WTC11 (cell line): Measurements from ENCODE around the gene PAQR8. TPM values are rescaled to one million over a fixed set of nuclear protein-coding genes. Genes with fewer than 3 reads are reported as not detected.

Source experiments
- ATAC-seq: fragments of 200-7000 bp; cut with Tn5 transposase; 2 replicates; pipeline ENCODE4 v1.10.0; 2021; ENCODE audit warnings: mild to moderate bottlenecking, moderate library complexity
- CTCF ChIA-PET: fragments of 300-600 bp; sonication (Branson Sonifier 250); formaldehyde crosslinking; loops from one replicate; lab custom pipeline; 2021; ENCODE audit warnings: antibody characterized with exemption; lab: Charles Lee
- POLR2A ChIA-PET: fragments of 350-600 bp; sonication (Branson Sonifier 250); formaldehyde crosslinking; loops from one replicate; lab custom pipeline; 2021; ENCODE audit warnings: antibody characterized with exemption; lab: Charles Lee
- DNase-seq: peaks from one replicate; pipeline ENCODE4 v3.0.0; 2021; ENCODE audit warnings: low spot score
- H3K27ac Mint-ChIP-seq: 2 replicates; pipeline ENCODE4 v1.8.0; 2021; ENCODE audit warnings: mixed read lengths
- H3K27me3 Mint-ChIP-seq: 2 replicates; pipeline ENCODE4 v1.8.0; 2021; ENCODE audit warnings: low read depth, mild to moderate bottlenecking, moderate library complexity, mixed read lengths
- H3K36me3 Mint-ChIP-seq: 2 replicates; pipeline ENCODE4 v1.8.0; 2021; ENCODE audit warnings: mixed read lengths
- H3K4me1 Mint-ChIP-seq: 2 replicates; pipeline ENCODE4 v1.8.0; 2022; ENCODE audit warnings: mixed read lengths
- H3K4me3 Mint-ChIP-seq: 2 replicates; pipeline ENCODE4 v1.8.0; 2021; ENCODE audit warnings: mild to moderate bottlenecking, moderate library complexity, mixed read lengths
- H3K9me3 Mint-ChIP-seq: 2 replicates; pipeline ENCODE4 v1.8.0; 2021; ENCODE audit warnings: mixed read lengths
- CBFB ChIP-seq: sonication (generic); formaldehyde crosslinking; IDR thresholded peaks from 2 replicates; pipeline ENCODE4 v1.8.1; 2022; ENCODE audit warnings: mild to moderate bottlenecking, low read depth, missing genetic modification reagents
- CREB1 ChIP-seq: sonication (generic); formaldehyde crosslinking; IDR thresholded peaks from 2 replicates; pipeline ENCODE4 v1.8.0; 2023; ENCODE audit warnings: mild to moderate bottlenecking, missing genetic modification reagents
- MYBL2 ChIP-seq: sonication (generic); formaldehyde crosslinking; IDR thresholded peaks from 2 replicates; pipeline ENCODE4 v1.8.1; 2023; ENCODE audit warnings: mild to moderate bottlenecking, moderate library complexity, missing genetic modification reagents
- NFYB ChIP-seq: sonication (generic); formaldehyde crosslinking; conservative IDR thresholded peaks from 2 replicates; pipeline ENCODE4 v1.8.0; 2022; ENCODE audit warnings: low read depth, missing genetic modification reagents
- NR1H2 ChIP-seq: sonication (generic); formaldehyde crosslinking; IDR thresholded peaks from 2 replicates; pipeline ENCODE4 v1.9.0; 2021; ENCODE audit warnings: mild to moderate bottlenecking, moderate library complexity, missing genetic modification reagents
- RORB ChIP-seq: fragments of 250-450 bp; sonication (Bioruptor Pico); IDR thresholded peaks from 2 replicates; pipeline ENCODE4 v1.9.0; 2021; ENCODE audit warnings: mild to moderate bottlenecking
- SOX15 ChIP-seq: fragments of 250-450 bp; sonication (Bioruptor Pico); IDR thresholded peaks from 2 replicates; pipeline ENCODE4 v1.9.0; 2021; ENCODE audit warnings: mild to moderate bottlenecking
- ZNF121 ChIP-seq: sonication (generic); formaldehyde crosslinking; IDR thresholded peaks from 2 replicates; pipeline ENCODE4 v1.8.0; 2023; ENCODE audit warnings: missing genetic modification reagents
- ZNF232 ChIP-seq: sonication (generic); formaldehyde crosslinking; IDR thresholded peaks from 2 replicates; pipeline ENCODE4 v1.8.0; 2022; ENCODE audit warnings: mild to moderate bottlenecking, missing genetic modification reagents
- ZNF317 ChIP-seq: sonication (generic); formaldehyde crosslinking; IDR thresholded peaks from 2 replicates; pipeline ENCODE4 v1.8.1; 2023; ENCODE audit warnings: low read depth, mild to moderate bottlenecking, moderate library complexity, missing genetic modification reagents, borderline replicate concordance
- total RNA-seq: library from RNA; stranded (reverse); gene quantifications from 3 replicates; pipeline ENCODE4 v1.2.3, GENCODE V29; 2021
- TF ChIP-seq, protein P1 (sequence below): sonication (generic); formaldehyde crosslinking; conservative IDR thresholded peaks from 2 replicates; pipeline ENCODE4 v1.8.1; 2022; ENCODE audit warnings: mild to moderate bottlenecking, missing genetic modification reagents
- TF ChIP-seq, protein P2 (sequence below): sonication (generic); formaldehyde crosslinking; IDR thresholded peaks from 2 replicates; pipeline ENCODE4 v1.8.1; 2022; ENCODE audit warnings: mild to moderate bottlenecking, moderate library complexity, missing genetic modification reagents
- TF ChIP-seq, protein P3 (sequence below): fragments of 250-450 bp; sonication (Bioruptor Pico); IDR thresholded peaks from 2 replicates; pipeline ENCODE4 v1.9.0; 2021; ENCODE audit warnings: moderate library complexity, mild to moderate bottlenecking, inconsistent platforms, borderline replicate concordance
- TF ChIP-seq, protein P4 (sequence below): sonication (generic); formaldehyde crosslinking; IDR thresholded peaks from 2 replicates; pipeline ENCODE4 v1.8.0; 2022; ENCODE audit warnings: mild to moderate bottlenecking, missing genetic modification reagents
- TF ChIP-seq, protein P5 (sequence below): sonication (generic); formaldehyde crosslinking; IDR thresholded peaks from 2 replicates; pipeline ENCODE4 v1.8.1; 2023; ENCODE audit warnings: mild to moderate bottlenecking, missing genetic modification reagents, moderate library complexity
- TF ChIP-seq, protein P6 (sequence below): sonication (generic); formaldehyde crosslinking; IDR thresholded peaks from 2 replicates; pipeline ENCODE4 v1.8.1; 2022; ENCODE audit warnings: low read depth, missing genetic modification reagents, borderline replicate concordance
- TF ChIP-seq, protein P7 (sequence below): fragments of 250-450 bp; sonication (Bioruptor Pico); IDR thresholded peaks from 2 replicates; pipeline ENCODE4 v1.8.0; 2021; ENCODE audit warnings: mild to moderate bottlenecking

The PAQR8 gene
- total RNA-seq, 1 experiment from 2014 or later, result 11.1 TPM

DNA sequence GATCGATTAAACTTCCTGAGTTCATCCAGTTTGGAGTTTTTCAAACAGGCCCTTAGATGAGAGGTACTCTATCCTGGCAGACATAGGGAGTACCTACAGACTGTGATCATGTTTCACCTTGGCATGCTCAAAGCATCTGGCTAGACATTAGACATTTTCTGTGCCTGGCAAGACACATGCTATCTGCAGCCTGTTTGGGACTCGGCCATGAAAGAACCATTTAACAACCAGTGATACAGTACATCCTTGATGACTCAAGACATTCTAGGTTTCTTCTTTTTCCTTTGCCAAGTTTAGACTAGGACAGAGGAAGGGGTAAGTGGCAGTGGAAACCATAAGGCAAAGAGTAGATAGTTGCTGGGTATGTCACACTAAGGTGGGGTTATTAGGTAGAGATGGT is 15.4 kb upstream of the PAQR8 start:
- DNase-seq, result no peak
- Mint-ChIP-seq H3K9me3 (no peaks in the 10 kb centered on the region), H3K4me3 (no peak overlapping the region), H3K4me1 (no peaks in the 10 kb centered on the region), H3K36me3 (no peaks in the 10 kb centered on the region), H3K27me3 (no peaks in the 10 kb centered on the region), H3K27ac (no peak overlapping the region)
- no peak for ATAC-seq
- TF ChIP-seq NFYB, result no peak
- TF ChIP-seq NR1H2 (CRISPR knock-in tag), result no peak
- TF ChIP-seq, protein P1, sequence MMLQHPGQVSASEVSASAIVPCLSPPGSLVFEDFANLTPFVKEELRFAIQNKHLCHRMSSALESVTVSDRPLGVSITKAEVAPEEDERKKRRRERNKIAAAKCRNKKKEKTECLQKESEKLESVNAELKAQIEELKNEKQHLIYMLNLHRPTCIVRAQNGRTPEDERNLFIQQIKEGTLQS (CRISPR knock-in tag), result no peak
- TF ChIP-seq, protein P2, sequence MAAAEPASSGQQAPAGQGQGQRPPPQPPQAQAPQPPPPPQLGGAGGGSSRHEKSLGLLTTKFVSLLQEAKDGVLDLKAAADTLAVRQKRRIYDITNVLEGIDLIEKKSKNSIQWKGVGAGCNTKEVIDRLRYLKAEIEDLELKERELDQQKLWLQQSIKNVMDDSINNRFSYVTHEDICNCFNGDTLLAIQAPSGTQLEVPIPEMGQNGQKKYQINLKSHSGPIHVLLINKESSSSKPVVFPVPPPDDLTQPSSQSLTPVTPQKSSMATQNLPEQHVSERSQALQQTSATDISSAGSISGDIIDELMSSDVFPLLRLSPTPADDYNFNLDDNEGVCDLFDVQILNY (CRISPR knock-in tag), result no peak
- TF ChIP-seq CREB1, result no peak
- ChIA-PET POLR2A (no interaction called here), CTCF (no interaction called here)

DNA sequence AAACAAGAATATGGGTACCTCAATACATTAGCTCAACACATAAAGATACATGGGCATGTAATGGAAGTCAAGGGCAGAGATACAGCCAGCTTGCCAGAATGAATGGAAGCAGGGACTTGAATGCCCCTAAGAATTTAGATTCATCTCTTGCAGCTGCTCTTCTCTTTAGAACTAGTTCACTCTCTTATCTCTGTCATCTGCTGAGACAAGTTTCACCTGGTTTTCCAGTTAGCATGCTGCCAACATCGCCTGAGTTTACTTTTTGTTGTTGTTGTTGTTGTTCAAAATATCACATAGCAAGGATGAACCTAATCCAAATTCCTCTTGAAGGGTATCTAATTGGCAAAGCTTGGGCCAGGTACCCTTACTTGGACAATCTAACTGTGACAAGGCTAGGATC is 14.1 kb upstream of the PAQR8 start:
- no peak for DNase-seq
- TF ChIP-seq, protein P3, sequence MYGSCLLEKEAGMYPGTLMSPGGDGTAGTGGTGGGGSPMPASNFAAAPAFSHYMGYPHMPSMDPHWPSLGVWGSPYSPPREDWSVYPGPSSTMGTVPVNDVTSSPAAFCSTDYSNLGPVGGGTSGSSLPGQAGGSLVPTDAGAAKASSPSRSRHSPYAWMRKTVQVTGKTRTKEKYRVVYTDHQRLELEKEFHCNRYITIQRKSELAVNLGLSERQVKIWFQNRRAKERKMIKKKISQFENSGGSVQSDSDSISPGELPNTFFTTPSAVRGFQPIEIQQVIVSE, result no peak
- no peak for TF ChIP-seq MYBL2
- no peak for TF ChIP-seq CBFB
- TF ChIP-seq NR1H2 (CRISPR knock-in tag), result no peak
- TF ChIP-seq, protein P2 (CRISPR knock-in tag), result no peak
- TF ChIP-seq, protein P4, sequence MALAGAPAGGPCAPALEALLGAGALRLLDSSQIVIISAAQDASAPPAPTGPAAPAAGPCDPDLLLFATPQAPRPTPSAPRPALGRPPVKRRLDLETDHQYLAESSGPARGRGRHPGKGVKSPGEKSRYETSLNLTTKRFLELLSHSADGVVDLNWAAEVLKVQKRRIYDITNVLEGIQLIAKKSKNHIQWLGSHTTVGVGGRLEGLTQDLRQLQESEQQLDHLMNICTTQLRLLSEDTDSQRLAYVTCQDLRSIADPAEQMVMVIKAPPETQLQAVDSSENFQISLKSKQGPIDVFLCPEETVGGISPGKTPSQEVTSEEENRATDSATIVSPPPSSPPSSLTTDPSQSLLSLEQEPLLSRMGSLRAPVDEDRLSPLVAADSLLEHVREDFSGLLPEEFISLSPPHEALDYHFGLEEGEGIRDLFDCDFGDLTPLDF, result no peak
- TF ChIP-seq, protein P5, sequence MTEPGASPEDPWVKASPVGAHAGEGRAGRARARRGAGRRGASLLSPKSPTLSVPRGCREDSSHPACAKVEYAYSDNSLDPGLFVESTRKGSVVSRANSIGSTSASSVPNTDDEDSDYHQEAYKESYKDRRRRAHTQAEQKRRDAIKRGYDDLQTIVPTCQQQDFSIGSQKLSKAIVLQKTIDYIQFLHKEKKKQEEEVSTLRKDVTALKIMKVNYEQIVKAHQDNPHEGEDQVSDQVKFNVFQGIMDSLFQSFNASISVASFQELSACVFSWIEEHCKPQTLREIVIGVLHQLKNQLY (CRISPR knock-in tag), result no peak
- TF ChIP-seq RORB, result no peak
- TF ChIP-seq, protein P6, sequence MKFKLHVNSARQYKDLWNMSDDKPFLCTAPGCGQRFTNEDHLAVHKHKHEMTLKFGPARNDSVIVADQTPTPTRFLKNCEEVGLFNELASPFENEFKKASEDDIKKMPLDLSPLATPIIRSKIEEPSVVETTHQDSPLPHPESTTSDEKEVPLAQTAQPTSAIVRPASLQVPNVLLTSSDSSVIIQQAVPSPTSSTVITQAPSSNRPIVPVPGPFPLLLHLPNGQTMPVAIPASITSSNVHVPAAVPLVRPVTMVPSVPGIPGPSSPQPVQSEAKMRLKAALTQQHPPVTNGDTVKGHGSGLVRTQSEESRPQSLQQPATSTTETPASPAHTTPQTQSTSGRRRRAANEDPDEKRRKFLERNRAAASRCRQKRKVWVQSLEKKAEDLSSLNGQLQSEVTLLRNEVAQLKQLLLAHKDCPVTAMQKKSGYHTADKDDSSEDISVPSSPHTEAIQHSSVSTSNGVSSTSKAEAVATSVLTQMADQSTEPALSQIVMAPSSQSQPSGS (CRISPR knock-in tag), result no peak
- TF ChIP-seq, protein P7, sequence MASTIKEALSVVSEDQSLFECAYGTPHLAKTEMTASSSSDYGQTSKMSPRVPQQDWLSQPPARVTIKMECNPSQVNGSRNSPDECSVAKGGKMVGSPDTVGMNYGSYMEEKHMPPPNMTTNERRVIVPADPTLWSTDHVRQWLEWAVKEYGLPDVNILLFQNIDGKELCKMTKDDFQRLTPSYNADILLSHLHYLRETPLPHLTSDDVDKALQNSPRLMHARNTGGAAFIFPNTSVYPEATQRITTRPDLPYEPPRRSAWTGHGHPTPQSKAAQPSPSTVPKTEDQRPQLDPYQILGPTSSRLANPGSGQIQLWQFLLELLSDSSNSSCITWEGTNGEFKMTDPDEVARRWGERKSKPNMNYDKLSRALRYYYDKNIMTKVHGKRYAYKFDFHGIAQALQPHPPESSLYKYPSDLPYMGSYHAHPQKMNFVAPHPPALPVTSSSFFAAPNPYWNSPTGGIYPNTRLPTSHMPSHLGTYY (CRISPR knock-in tag), result no peak
- no peak for ATAC-seq
- Mint-ChIP-seq H3K4me3 (no peak overlapping the region), H3K27ac (no peak overlapping the region), H3K27me3 (no peaks in the 10 kb centered on the region), H3K4me1 (peaks cover 10% of the 10 kb centered on the region), H3K9me3 (no peaks in the 10 kb centered on the region), H3K36me3 (no peaks in the 10 kb centered on the region)
- POLR2A ChIA-PET, result no interaction called here
- CTCF ChIA-PET, result interaction anchor here (0.8 kb wide), 1 partner anchor 14 kb away, joined by 3 read pairs; the partner anchor contains the start of gene PAQR8

DNA sequence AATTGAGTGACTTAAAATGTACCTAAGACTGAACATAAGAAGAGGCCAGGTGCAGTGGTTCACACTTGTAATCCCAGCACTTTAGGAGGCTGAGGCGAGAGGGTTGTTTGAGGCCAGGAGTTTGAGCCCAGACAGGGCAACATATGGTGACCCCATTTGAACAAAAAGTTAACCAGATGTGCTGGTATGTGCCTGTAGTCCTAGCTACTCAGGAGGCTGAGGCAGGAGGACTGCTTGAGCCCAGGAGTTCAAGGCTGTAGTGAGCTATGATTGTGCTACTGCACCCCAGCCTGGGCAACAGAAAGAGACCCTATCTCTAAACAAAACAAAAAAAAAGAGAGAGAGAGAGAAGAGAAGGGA is 10.1 kb upstream of the PAQR8 start:
- Mint-ChIP-seq H3K36me3 (no peaks in the 10 kb centered on the region), H3K4me1 (peaks cover 15% of the 10 kb centered on the region), H3K27ac (no peak overlapping the region), H3K4me3 (no peak overlapping the region), H3K9me3 (no peaks in the 10 kb centered on the region), H3K27me3 (no peaks in the 10 kb centered on the region)
- POLR2A ChIA-PET, result no interaction called here
- CTCF ChIA-PET, result interaction anchor here (1.0 kb wide), 1 partner anchor 44 kb away, joined by 3 read pairs; no protein-coding TSS in a partner anchor
- no peak for TF ChIP-seq ZNF232 (CRISPR knock-in tag)
- TF ChIP-seq ZNF121 (CRISPR knock-in tag), result peak; percentile 82
- TF ChIP-seq ZNF317, result no peak
- no peak for TF ChIP-seq SOX15
- DNase-seq (no peak), ATAC-seq (no peak)
